ENCODE measurements around the gene MINDY4B. TPM values are rescaled to one million over a fixed set of nuclear protein-coding genes. Genes with fewer than 3 reads are reported as not detected.
A peak's percentile ranks its signal among the peaks of the same experiment; 100 is the strongest.

The MINDY4B gene
- total and polyA plus RNA-seq, 5 donors from 2014 or later, result not detected

- no peaks in the 10 kb centered on the region for H3K4me1 ChIP-seq (ENCODE audit: control insufficient read depth, insufficient read depth, low read length, poor library complexity, severe bottlenecking)
- Mint-ChIP-seq H3K27ac (no peak overlapping the region), H3K4me3 (no peak overlapping the region), H3K27me3 (peaks cover 9% of the 10 kb centered on the region), H3K9me3 (no peaks in the 10 kb centered on the region), H3K4me1 (no peaks in the 10 kb centered on the region), H3K36me3 (no peaks in the 10 kb centered on the region)
- ATAC-seq (ENCODE audit: low read depth in 2 of 2) (no peak), DNase-seq (no peak)
- no peak overlapping the region for H3K4me3 ChIP-seq (ENCODE audit: low read depth, low read length)
- no peaks in the 10 kb centered on the region for H3K9me3 ChIP-seq (ENCODE audit: control insufficient read depth in 2 of 2, low read length in 2 of 2)
- H3K27ac ChIP-seq (ENCODE audit: insufficient read depth, low read length, poor library complexity, severe bottlenecking), result no peak overlapping the region
- no peaks in the 10 kb centered on the region for H3K36me3 ChIP-seq (ENCODE audit: control insufficient read depth, insufficient read depth, low read length)
- peaks cover 3% of the 10 kb centered on the region for H3K27me3 ChIP-seq (ENCODE audit: control insufficient read depth, insufficient read depth, low read length)
These were observed 79.3 kb downstream of the MINDY4B start for GRCh38 chr3:150825916-150826377.

GRCh38 chr3:150825192-150825915, 79.9 kb downstream of the MINDY4B start:
- no peaks in the 10 kb centered on the region for H3K36me3 Mint-ChIP-seq
- Histone ChIP-seq H3K36me3 (ENCODE audit: control insufficient read depth, insufficient read depth, low read length) (no peaks in the 10 kb centered on the region), H3K4me1 (ENCODE audit: control insufficient read depth, insufficient read depth, low read length, poor library complexity, severe bottlenecking) (no peaks in the 10 kb centered on the region), H3K27me3 (ENCODE audit: control insufficient read depth, insufficient read depth, low read length) (no peaks in the 10 kb centered on the region), H3K9me3 (ENCODE audit: control insufficient read depth in 2 of 2, low read length in 2 of 2) (no peaks in the 10 kb centered on the region), H3K4me3 (ENCODE audit: low read depth, low read length) (no peak overlapping the region), H3K27ac (ENCODE audit: insufficient read depth, low read length, poor library complexity, severe bottlenecking) (no peak overlapping the region)
- H3K27ac Mint-ChIP-seq, result no peak overlapping the region
- no peaks in the 10 kb centered on the region for H3K9me3 Mint-ChIP-seq
- ATAC-seq (ENCODE audit: low read depth in 2 of 2) (no peak), DNase-seq (no peak)
- H3K27me3 Mint-ChIP-seq, result peaks cover 9% of the 10 kb centered on the region
- H3K4me3 Mint-ChIP-seq, result no peak overlapping the region
- no peaks in the 10 kb centered on the region for H3K4me1 Mint-ChIP-seq

GRCh38 chr3:150823277-150823676, 82.0 kb downstream of the MINDY4B start:
- Histone ChIP-seq H3K36me3 (ENCODE audit: control insufficient read depth, insufficient read depth, low read length) (no peaks in the 10 kb centered on the region), H3K27me3 (ENCODE audit: control insufficient read depth, insufficient read depth, low read length) (no peaks in the 10 kb centered on the region), H3K27ac (ENCODE audit: insufficient read depth, low read length, poor library complexity, severe bottlenecking) (no peak overlapping the region), H3K9me3 (ENCODE audit: control insufficient read depth in 2 of 2, low read length in 2 of 2) (no peaks in the 10 kb centered on the region), H3K4me1 (ENCODE audit: control insufficient read depth, insufficient read depth, low read length, poor library complexity, severe bottlenecking) (no peaks in the 10 kb centered on the region), H3K4me3 (ENCODE audit: low read depth, low read length) (no peak overlapping the region)
- no peaks in the 10 kb centered on the region for H3K36me3 Mint-ChIP-seq
- ATAC-seq (ENCODE audit: low read depth in 2 of 2) (no peak), DNase-seq (no peak)
- peaks cover 9% of the 10 kb centered on the region for H3K27me3 Mint-ChIP-seq
- H3K9me3 Mint-ChIP-seq, result no peaks in the 10 kb centered on the region
- no peak overlapping the region for H3K4me3 Mint-ChIP-seq
- peak overlapping the region in 1 of 3 donors; percentile 33 for H3K27ac Mint-ChIP-seq
- H3K4me1 Mint-ChIP-seq, result no peaks in the 10 kb centered on the region

- ATAC-seq (ENCODE audit: low read depth in 2 of 2), result no peak
- H3K36me3 Mint-ChIP-seq, result no peaks in the 10 kb centered on the region
- no peaks in the 10 kb centered on the region for H3K9me3 Mint-ChIP-seq
- no peaks in the 10 kb centered on the region for H3K9me3 ChIP-seq (ENCODE audit: control insufficient read depth in 2 of 2, low read length in 2 of 2)
- no peak overlapping the region for H3K27ac Mint-ChIP-seq
- no peaks in the 10 kb centered on the region for H3K36me3 ChIP-seq (ENCODE audit: control insufficient read depth, insufficient read depth, low read length)
- no peaks in the 10 kb centered on the region for H3K4me1 ChIP-seq (ENCODE audit: control insufficient read depth, insufficient read depth, low read length, poor library complexity, severe bottlenecking)
- H3K4me3 Mint-ChIP-seq, result no peak overlapping the region
- peaks cover 3% of the 10 kb centered on the region for H3K27me3 ChIP-seq (ENCODE audit: control insufficient read depth, insufficient read depth, low read length)
- no peak for DNase-seq
- no peak overlapping the region for H3K4me3 ChIP-seq (ENCODE audit: low read depth, low read length)
- H3K27ac ChIP-seq (ENCODE audit: insufficient read depth, low read length, poor library complexity, severe bottlenecking), result no peak overlapping the region
- no peaks in the 10 kb centered on the region for H3K4me1 Mint-ChIP-seq
- peaks cover 7% of the 10 kb centered on the region for H3K27me3 Mint-ChIP-seq
These were observed 82.6 kb downstream of the MINDY4B start for GRCh38 chr3:150822636-150823035.

Other genes with a start within 250 kb of the MINDY4B start
- not detected for gene ERICH6, start 201.5 kb downstream of the MINDY4B start, total RNA-seq
- under 1 TPM in 2 of 4 donors, not detected in 2; 0.17 to 0.77 TPM for gene ERICH6, start 201.5 kb downstream of the MINDY4B start, polyA plus RNA-seq
- 61.4 TPM for gene SIAH2, start 142.3 kb downstream of the MINDY4B start, total RNA-seq
- gene SIAH2, start 142.3 kb downstream of the MINDY4B start, polyA plus RNA-seq, result 10 to 100 TPM; 23.5 to 46.3 (median 27.5) TPM
- gene CLRN1, start 67.3 kb upstream of the MINDY4B start, total RNA-seq, result not detected
- gene CLRN1, start 67.3 kb upstream of the MINDY4B start, polyA plus RNA-seq, result not detected
- 2.7 TPM for gene MED12L, start 180.2 kb upstream of the MINDY4B start, total RNA-seq
- gene MED12L, start 180.2 kb upstream of the MINDY4B start, polyA plus RNA-seq, result not detected

All from CD4-positive, CD25-positive, alpha-beta regulatory T cell (primary cell).